HepG2 (cell line): ENCODE results near the gene RPS6KL1. TPM values are rescaled to one million over a fixed set of nuclear protein-coding genes. Genes with fewer than 3 reads are reported as not detected.
A peak's percentile ranks its signal among the peaks of the same experiment; 100 is the strongest.

Experiments
- RERE ChIP-seq: IDR thresholded peaks from 2 replicates; pipeline ENCODE4 v1.6.1; 2016; ENCODE audit warnings: low read depth, missing genetic modification reagents, missing compliant biosample characterization
- ZNF770 ChIP-seq: sonication (generic); formaldehyde crosslinking; IDR thresholded peaks from 2 replicates; pipeline ENCODE4 v1.5.0; 2020; ENCODE audit warnings: mild to moderate bottlenecking, missing genetic modification reagents
- polyA plus RNA-seq, 8 experiments: library from polyadenylated mRNA; depleted of rRNA in 3 of 8; stranded (reverse) in 7 of 8; unstranded in 1 of 8; fragments of >200 nt; fragmentation: Illumina TruSeq in 4 of 8; extraction: Trizol in 4 of 8; gene quantifications; 2 replicates each; pipeline versions ENCODE4 v1.2.1 to v1.2.3, GENCODE V29; 2011 to 2016; ENCODE audit warnings: low read depth in 4 of 8, missing spikeins in 1 of 8, mixed read lengths in 1 of 8; ENCODE audit not compliant: insufficient read depth in 1 of 8
- total RNA-seq, 5 experiments: library from RNA; depleted of rRNA; stranded (reverse); fragments of >200 nt; fragmentation: Illumina TruSeq; extraction: Trizol; gene quantifications; 2 replicates each; pipeline ENCODE4 v1.2.3, GENCODE V29; 2016; ENCODE audit warnings: low read depth in 1 of 5

The RPS6KL1 gene
- total and polyA plus RNA-seq, 2 of the 13 experiments (the other 11 are each of a cell fraction or from before 2014, with no cell fraction given) = 6.5 to 11.5 TPM

GRCh38 chr14:74950795-74951442, 27.9 kb upstream of the RPS6KL1 start (continued):
- TF ChIP-seq ZNF770 (CRISPR knock-in tag) (0 out of 2 replicates have a peak, but pooled peaks have one; percentile 16), RERE (CRISPR knock-in tag) (no peak)
- TF ChIP-seq, all 625 proteins: peak for 105
